ENCODE data around the gene CFAP251. TPM values are rescaled to one million over a fixed set of nuclear protein-coding genes. Genes with fewer than 3 reads are reported as not detected.

The CFAP251 gene
- total RNA-seq, 1 donor from 2014 or later = 2.8 TPM

DNA sequence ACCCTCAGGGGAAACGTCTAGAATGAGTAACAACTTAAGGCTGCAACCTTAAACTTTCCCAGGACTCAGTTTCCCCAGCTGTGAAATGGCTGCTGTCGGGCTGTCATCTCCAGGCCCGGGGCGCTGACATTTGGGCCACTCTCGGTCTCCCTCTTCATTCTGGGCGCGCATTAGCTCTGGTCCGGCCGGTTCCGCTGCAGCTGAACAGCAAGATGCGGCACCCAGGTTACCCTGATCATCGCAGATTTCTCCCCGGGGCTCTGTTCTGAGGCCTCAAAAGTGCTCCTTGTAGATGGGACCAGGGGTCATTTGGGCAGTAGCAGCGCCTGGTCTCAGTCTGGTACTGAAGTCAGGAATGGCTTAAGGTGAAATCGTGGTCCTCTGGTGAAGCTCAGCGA lies 102.4 kb downstream of the CFAP251 start:
- Mint-ChIP-seq H3K27ac (ENCODE audit: unreplicated experiment) (peak overlapping the region; percentile 99), H3K4me1 (ENCODE audit: low read depth, unreplicated experiment) (peaks cover 10% of the 10 kb centered on the region), H3K9me3 (ENCODE audit: unreplicated experiment) (peaks cover 31% of the 10 kb centered on the region), H3K27me3 (ENCODE audit: unreplicated experiment) (peaks cover 27% of the 10 kb centered on the region), H3K4me3 (ENCODE audit: unreplicated experiment) (peak overlapping the region; percentile 94), H3K36me3 (ENCODE audit: unreplicated experiment) (peaks cover 12% of the 10 kb centered on the region)
- TF ChIP-seq, protein P1, sequence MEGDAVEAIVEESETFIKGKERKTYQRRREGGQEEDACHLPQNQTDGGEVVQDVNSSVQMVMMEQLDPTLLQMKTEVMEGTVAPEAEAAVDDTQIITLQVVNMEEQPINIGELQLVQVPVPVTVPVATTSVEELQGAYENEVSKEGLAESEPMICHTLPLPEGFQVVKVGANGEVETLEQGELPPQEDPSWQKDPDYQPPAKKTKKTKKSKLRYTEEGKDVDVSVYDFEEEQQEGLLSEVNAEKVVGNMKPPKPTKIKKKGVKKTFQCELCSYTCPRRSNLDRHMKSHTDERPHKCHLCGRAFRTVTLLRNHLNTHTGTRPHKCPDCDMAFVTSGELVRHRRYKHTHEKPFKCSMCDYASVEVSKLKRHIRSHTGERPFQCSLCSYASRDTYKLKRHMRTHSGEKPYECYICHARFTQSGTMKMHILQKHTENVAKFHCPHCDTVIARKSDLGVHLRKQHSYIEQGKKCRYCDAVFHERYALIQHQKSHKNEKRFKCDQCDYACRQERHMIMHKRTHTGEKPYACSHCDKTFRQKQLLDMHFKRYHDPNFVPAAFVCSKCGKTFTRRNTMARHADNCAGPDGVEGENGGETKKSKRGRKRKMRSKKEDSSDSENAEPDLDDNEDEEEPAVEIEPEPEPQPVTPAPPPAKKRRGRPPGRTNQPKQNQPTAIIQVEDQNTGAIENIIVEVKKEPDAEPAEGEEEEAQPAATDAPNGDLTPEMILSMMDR (IDR thresholded peaks at IDR 0.05; ENCODE audit: partially characterized antibody, unreplicated experiment) = no peak
- no peak for DNase-seq

DNA sequence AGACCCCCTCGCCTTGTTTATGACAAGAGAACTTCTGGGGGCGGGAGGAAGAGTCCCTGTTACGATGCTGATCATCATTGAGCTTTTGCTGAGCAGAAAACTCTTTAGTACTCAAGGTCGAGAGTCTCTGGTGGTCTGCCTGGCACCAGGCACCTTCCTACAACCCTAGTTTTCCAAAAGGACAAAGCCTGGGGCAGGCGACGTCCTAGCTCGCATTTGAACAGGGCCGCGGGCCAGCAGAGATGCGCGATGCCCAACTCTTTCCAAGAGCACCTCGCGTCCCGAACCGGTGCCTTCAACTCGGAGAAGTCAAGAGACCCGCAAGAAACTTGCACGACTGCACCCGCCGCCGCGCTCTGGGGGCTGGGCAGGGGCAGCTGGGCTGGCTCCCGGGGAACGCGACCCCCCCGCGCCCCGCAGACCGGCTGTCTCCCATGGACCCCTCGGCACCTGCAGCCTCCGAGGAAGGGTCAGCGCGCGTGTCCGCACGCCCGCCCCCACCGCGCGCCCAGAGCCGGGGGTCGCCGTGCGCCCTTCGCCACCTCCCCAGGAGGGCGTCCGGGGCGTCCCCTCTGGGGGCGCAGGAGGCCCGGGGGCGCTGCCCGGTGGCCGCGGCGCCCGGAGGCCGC lies 102.9 kb downstream of the CFAP251 start:
- H3K27ac Mint-ChIP-seq (ENCODE audit: unreplicated experiment) = peak overlapping the region; percentile 99
- peak overlapping the region; percentile 94 for H3K4me3 Mint-ChIP-seq (ENCODE audit: unreplicated experiment)
- H3K36me3 Mint-ChIP-seq (ENCODE audit: unreplicated experiment) = peaks cover 12% of the 10 kb centered on the region
- H3K27me3 Mint-ChIP-seq (ENCODE audit: unreplicated experiment) = peaks cover 27% of the 10 kb centered on the region
- peaks cover 31% of the 10 kb centered on the region for H3K9me3 Mint-ChIP-seq (ENCODE audit: unreplicated experiment)
- peak; percentile 59 for DNase-seq
- peaks cover 10% of the 10 kb centered on the region for H3K4me1 Mint-ChIP-seq (ENCODE audit: low read depth, unreplicated experiment)
- TF ChIP-seq, protein P1 (IDR thresholded peaks at IDR 0.05; ENCODE audit: partially characterized antibody, unreplicated experiment) = no peak

DNA sequence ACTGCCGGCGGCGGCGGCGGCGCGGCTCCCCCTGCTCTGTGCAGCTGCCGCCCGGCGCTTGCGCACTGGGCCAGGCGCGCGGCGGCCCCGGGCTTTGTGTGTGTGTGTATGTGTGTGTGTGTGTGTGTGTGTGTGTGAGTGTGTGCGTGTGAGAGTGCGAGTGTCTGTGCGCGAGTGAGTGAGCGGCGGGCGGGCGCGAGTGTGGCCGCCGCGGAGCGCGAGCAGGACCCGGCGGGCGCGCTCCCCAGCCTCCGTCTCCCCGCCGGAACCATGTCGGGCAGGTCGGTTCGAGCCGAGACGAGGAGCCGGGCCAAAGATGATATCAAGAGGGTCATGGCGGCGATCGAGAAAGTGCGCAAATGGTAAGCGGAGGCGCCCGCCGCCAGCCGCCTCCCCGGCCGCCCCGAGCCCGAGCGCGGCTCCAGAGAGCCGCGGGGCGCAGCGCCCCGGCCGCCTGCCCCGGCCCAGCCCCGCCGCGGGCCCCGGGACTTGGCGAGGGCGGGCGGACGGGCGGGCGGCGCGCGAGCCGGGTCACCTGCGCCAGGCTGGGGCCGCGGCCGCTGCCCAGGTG lies 103.5 kb downstream of the CFAP251 start, which contains the start of gene BCL7A:
TSS of gene BCL7A (plus strand) at position 63 of the 571 bp plus-strand sequence. CDS start at position 271, 208 bp downstream.
- Mint-ChIP-seq H3K9me3 (ENCODE audit: unreplicated experiment) (peaks cover 31% of the 10 kb centered on the region), H3K36me3 (ENCODE audit: unreplicated experiment) (peaks cover 12% of the 10 kb centered on the region), H3K4me3 (ENCODE audit: unreplicated experiment) (peak within 1 kb of the TSS; percentile 98), H3K27ac (ENCODE audit: unreplicated experiment) (peak within 1 kb of the TSS; percentile 100), H3K27me3 (ENCODE audit: unreplicated experiment) (peaks cover 28% of the 10 kb centered on the region), H3K4me1 (ENCODE audit: low read depth, unreplicated experiment) (peaks cover 16% of the 10 kb centered on the region)
- TF ChIP-seq, protein P1 (IDR thresholded peaks at IDR 0.05; ENCODE audit: partially characterized antibody, unreplicated experiment) = no peak
- peak; percentile 78 for DNase-seq

DNA sequence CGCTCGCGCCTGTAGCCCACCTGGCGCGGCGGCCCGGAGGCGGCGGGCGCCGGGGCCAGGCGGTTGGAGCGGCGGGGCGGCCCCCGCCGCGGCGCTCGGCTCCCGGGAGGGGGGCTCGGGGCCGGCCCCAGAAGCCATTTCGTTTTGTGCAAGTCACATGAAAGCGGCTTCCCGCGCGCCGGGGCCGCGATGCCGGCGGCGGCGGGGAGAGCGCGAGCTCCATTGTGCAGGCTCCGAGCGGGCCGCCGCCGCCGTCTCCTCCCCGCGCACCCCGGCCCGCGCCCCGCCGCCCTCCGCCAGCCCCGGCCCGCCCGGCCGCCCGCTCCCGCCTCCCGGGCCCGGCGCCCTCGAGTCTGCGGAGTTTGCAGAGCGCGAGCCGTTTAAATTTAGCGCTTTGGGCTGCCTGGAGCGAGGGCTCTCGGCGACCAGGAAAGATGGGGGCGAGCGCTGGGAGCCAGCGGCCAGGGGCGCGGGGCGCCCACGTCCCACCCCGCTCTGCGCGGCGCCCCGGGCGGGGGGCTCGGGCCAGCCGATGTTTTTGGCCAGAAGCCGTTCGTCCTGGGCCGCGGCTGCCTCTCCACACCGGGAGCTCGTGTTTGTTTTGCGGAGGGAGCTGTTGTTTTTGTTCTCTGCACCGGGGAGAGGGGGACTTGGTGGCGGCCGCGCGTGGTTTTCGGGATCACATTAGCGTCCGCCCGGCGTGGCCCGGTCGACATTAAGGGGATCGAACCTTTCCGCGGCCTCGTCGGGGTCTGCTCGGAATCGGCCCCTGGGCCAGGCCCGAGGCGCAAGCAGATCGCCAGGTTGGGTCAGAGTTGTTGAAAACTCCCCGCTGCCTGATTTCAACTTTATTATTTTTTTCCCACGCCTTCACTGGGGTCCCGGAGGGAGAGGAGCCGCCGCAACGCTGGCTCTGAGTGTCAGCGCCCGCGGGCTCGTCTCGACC lies 104.3 kb downstream of the CFAP251 start:
- Mint-ChIP-seq H3K27ac (ENCODE audit: unreplicated experiment) (peak overlapping the region; percentile 99), H3K36me3 (ENCODE audit: unreplicated experiment) (peaks cover 12% of the 10 kb centered on the region), H3K27me3 (ENCODE audit: unreplicated experiment) (peaks cover 31% of the 10 kb centered on the region), H3K4me3 (ENCODE audit: unreplicated experiment) (peak overlapping the region; percentile 97), H3K4me1 (ENCODE audit: low read depth, unreplicated experiment) (peaks cover 20% of the 10 kb centered on the region), H3K9me3 (ENCODE audit: unreplicated experiment) (peaks cover 33% of the 10 kb centered on the region)
- no peak for DNase-seq
- TF ChIP-seq, protein P1 (IDR thresholded peaks at IDR 0.05; ENCODE audit: partially characterized antibody, unreplicated experiment) = no peak
